RWPE1 (cell line): ENCODE data around the gene TNC.

Experiments used
- CTCF ChIA-PET: fragments of 350-600 bp; sonication (Branson Sonifier 250); formaldehyde crosslinking; extraction: SDS; loops from one replicate; lab custom pipeline; 2021; lab: Yijun Ruan, JAX
- POLR2A ChIA-PET: fragments of 400-600 bp; formaldehyde crosslinking; extraction: SDS; loops from one replicate; lab custom pipeline; 2020; ENCODE audit warnings: antibody characterized with exemption; ENCODE audit not compliant: low non-redundant PET; lab: Yijun Ruan, JAX
- DNase-seq: peaks from one replicate; pipeline ENCODE4 v3.0.0; 2012; ENCODE audit warnings: low spot score
- H3K27ac ChIP-seq: fragments of 450-650 bp; 2 replicates; pipeline ENCODE4 v1.5.1; 2017
- TF ChIP-seq, protein P1 (sequence below): fragments of 450-650 bp; conservative IDR thresholded peaks from 2 replicates; pipeline ENCODE4 v1.5.1; 2017; ENCODE audit warnings: low read depth, mild to moderate bottlenecking

Gene TNC

DNA sequence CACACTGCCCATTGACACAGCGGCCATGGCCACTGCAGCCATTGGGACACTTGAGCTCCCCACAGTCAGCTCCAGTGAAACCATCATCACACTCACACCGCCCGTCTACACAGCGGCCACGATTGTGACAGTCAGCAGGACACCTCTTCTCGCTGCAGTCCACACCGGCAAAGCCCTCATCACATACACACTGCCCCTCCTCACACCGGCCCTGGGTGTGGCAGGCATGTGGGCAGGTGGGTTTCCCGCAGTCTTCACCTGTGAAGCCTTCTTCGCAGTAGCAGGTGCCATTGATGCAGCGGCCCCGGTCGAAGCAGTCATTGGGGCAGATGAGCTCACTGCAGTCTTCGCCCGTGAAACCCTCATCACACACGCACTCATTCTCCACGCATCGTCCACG is 31.5 kb downstream of the TNC start:
- TF ChIP-seq, protein P1, sequence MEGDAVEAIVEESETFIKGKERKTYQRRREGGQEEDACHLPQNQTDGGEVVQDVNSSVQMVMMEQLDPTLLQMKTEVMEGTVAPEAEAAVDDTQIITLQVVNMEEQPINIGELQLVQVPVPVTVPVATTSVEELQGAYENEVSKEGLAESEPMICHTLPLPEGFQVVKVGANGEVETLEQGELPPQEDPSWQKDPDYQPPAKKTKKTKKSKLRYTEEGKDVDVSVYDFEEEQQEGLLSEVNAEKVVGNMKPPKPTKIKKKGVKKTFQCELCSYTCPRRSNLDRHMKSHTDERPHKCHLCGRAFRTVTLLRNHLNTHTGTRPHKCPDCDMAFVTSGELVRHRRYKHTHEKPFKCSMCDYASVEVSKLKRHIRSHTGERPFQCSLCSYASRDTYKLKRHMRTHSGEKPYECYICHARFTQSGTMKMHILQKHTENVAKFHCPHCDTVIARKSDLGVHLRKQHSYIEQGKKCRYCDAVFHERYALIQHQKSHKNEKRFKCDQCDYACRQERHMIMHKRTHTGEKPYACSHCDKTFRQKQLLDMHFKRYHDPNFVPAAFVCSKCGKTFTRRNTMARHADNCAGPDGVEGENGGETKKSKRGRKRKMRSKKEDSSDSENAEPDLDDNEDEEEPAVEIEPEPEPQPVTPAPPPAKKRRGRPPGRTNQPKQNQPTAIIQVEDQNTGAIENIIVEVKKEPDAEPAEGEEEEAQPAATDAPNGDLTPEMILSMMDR: no peak
- DNase-seq: no peak
- peak overlapping the region; percentile 80 for H3K27ac ChIP-seq
- CTCF ChIA-PET: no interaction called here
- POLR2A ChIA-PET: no interaction called here

DNA sequence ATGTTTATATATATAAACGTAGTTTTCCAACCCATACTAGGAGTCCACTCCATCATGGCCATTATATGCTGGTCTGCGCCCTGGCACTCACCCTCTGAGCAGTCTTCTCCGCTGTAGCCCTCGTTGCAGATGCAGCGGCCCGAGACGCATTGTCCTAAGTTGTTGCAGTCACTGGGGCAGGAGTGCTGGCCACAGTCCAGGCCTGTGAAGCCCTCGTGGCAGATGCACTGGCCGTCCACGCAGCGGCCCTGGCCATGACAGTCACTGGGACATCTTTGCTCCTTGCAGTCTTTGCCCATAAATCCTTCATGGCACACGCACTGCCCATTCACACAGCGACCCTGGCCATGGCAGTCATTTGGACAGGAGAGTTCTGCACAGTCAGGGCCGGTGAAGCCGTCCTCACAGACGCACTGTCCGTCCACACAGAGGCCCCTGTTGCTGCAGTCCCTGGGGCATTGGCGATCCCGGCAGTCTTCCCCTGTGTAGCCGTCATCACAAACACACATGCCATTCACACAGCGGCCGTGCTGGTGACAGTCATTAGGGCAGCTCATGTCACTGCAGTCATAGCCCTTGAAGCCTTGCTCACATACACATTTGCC is 32.1 kb downstream of the TNC start:
- ChIA-PET CTCF (interaction anchor here (0.7 kb wide), 1 partner anchor 22 kb away, joined by 3 read pairs; no protein-coding TSS in a partner anchor), POLR2A (no interaction called here)
- peak overlapping the region; percentile 80 for H3K27ac ChIP-seq
- DNase-seq: no peak
- TF ChIP-seq, protein P1: no peak

DNA sequence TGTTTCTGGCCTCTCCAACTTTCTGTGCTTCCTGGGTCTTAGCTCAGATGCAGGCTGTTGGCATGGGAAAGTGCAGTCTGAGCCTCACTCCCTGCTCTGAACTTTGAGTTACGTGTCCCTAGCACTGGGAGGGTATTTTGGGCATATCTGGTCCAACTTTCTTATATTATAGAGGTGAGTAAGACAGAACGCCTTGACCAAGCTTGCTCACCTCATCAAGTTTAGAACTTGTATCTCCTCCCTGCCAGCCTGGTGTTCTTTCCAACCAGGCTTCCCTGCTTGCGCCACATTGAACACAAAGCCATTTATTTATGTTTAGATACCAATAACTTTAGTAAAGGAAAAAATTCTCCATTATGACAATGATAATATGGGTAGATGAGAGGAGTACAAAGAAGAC is 33.2 kb downstream of the TNC start:
- peak overlapping the region; percentile 73 for H3K27ac ChIP-seq
- DNase-seq: peak; percentile 36
- ChIA-PET POLR2A (interaction anchor here (0.7 kb wide), 1 partner anchor 365 kb away, joined by 3 read pairs; no protein-coding TSS in a partner anchor), CTCF (interaction anchor here (0.6 kb wide), 1 partner anchor 868 kb away, joined by 4 read pairs; no protein-coding TSS in a partner anchor)
- TF ChIP-seq, protein P1: no peak

DNA sequence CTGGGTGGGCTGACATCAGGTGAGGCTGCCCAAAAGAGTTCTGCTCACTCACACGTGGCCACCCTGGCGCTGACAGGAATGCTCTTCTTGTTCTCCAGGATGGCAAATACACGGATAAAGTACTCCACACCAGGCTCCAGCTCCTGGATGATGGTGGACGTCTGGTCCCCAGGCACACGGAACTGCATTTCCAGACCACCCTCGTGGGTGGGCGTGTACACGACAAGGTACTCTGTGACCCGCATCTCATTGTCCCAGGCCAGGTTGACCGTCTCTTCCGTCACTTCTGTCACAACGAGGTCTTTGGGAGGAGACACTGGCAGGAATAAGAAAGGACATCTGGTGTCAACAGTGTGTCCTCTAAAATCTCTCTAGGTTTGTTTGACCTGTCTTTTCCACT is 33.8 kb downstream of the TNC start:
- DNase-seq: no peak
- CTCF ChIA-PET: interaction anchor here (0.6 kb wide), 1 partner anchor 869 kb away, joined by 4 read pairs; no protein-coding TSS in a partner anchor
- POLR2A ChIA-PET: interaction anchor here (0.7 kb wide), 1 partner anchor 365 kb away, joined by 3 read pairs; no protein-coding TSS in a partner anchor
- TF ChIP-seq, protein P1: no peak
- peak overlapping the region; percentile 73 for H3K27ac ChIP-seq

DNA sequence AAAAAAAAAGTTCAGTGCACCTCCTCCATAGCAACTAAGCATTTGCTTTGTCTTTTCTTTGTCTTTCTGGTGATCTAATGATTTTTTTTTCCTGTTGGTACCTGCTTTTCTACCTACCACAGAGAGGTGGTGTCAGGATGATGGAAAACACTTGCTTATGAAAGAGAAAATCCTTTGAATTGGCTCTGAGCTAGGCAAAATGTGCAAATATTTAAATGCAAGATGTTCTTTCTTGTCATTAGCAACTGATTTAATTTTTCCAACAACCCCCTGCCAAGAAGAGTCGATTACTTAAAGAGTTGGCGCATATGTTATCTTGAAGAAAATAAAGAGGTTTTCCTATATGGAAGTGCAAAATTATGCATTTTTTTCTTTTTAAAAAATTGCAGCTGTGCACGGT is 37.7 kb downstream of the TNC start:
- TF ChIP-seq, protein P1: no peak
- ChIA-PET CTCF (no interaction called here), POLR2A (no interaction called here)
- H3K27ac ChIP-seq: no peak overlapping the region
- no peak for DNase-seq

DNA sequence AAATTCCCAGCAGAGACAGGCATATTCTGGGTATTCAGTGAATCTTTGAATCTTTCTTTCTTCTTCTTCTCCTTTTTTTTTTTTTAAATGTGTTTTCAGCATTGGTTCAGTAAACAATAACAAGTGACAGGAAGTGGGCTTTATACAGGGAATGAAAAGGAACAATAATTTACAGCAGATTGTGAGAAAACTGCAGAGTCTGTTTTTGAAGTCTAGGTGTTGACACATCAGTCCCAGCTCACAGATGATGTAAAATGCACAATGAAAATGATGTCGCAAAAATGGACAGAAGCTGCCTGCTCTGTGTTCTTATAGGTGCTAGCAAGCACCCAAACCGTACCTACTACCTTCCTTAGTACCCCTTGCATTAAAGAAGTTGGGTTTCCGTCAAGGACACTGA is 38.8 kb downstream of the TNC start:
- ChIA-PET POLR2A (no interaction called here), CTCF (no interaction called here)
- H3K27ac ChIP-seq: no peak overlapping the region
- TF ChIP-seq, protein P1: no peak
- no peak for DNase-seq
